SK-N-SH (cell line): ENCODE results near the gene OR2T8.

Experiments used
- CTCF ChIP-seq: fragments of 200-600 bp; sonication (generic); IDR thresholded peaks from 2 replicates; pipeline ENCODE4 v1.6.1; 2017; ENCODE audit warnings: antibody characterized with exemption, mild to moderate bottlenecking, moderate library complexity
- ELF1 ChIP-seq: IDR thresholded peaks from 2 replicates; pipeline ENCODE4 v1.4.0; 2012
- EZH2phosphoT487 ChIP-seq: fragments of 200-600 bp; sonication (generic); IDR thresholded peaks from 2 replicates; pipeline ENCODE4 v1.6.1; 2017; ENCODE audit warnings: low read depth, mixed run types, mild to moderate bottlenecking, antibody characterized with exemption, moderate library complexity, borderline replicate concordance
- JUND ChIP-seq: IDR thresholded peaks from 2 replicates; pipeline ENCODE4 v1.4.0; 2012
- MAX ChIP-seq: IDR thresholded peaks from 2 replicates; pipeline ENCODE4 v1.4.0; 2012; ENCODE audit warnings: low read depth
- MXI1 ChIP-seq: IDR thresholded peaks from 2 replicates; pipeline ENCODE4 v1.6.1; 2012; ENCODE audit warnings: mild to moderate bottlenecking, low read depth, low read length, improper control_type of control experiment
- NRF1 ChIP-seq: IDR thresholded peaks from 2 replicates; pipeline ENCODE4 v1.6.1; 2012; ENCODE audit warnings: low read depth, mild to moderate bottlenecking, low read length
- PBX3 ChIP-seq: IDR thresholded peaks from 2 replicates; pipeline ENCODE4; 2012
- REST ChIP-seq: IDR thresholded peaks from 2 replicates; pipeline ENCODE4 v1.6.1; 2012; ENCODE audit warnings: mild to moderate bottlenecking, low read depth, low read length, moderate library complexity
- SIN3A ChIP-seq: IDR thresholded peaks from 2 replicates; pipeline ENCODE4 v1.6.1; 2012; ENCODE audit warnings: low read depth, mild to moderate bottlenecking, low read length, moderate library complexity, borderline replicate concordance
- TAF1 ChIP-seq: IDR thresholded peaks from 2 replicates; pipeline ENCODE4 v1.6.1; 2012; ENCODE audit warnings: low read depth, mild to moderate bottlenecking, low read length, moderate library complexity, borderline replicate concordance
- TCF12 ChIP-seq: IDR thresholded peaks from 2 replicates; pipeline ENCODE4 v1.4.0; 2012
- YY1 ChIP-seq: IDR thresholded peaks from 2 replicates; pipeline ENCODE4 v1.4.0; 2012; ENCODE audit warnings: low read depth, mild to moderate bottlenecking

GRCh38 chr1:247948558-247948957, 28.5 kb downstream of the OR2T8 start, which contains the start of gene OR2L8:
- TF ChIP-seq MXI1 (no peak), CTCF (no peak), YY1 (no peak), MAX (no peak), PBX3 (no peak), REST (no peak), JUND (no peak), NRF1 (no peak), EZH2phosphoT487 (no peak), TAF1 (no peak), SIN3A (no peak), ELF1 (no peak), TCF12 (no peak)
